Hepatic stellate cell (primary cell): Measurements from ENCODE around the gene TEX2.

Experiments used
- DNase-seq: peaks from one replicate; pipeline ENCODE4 v3.0.0; 2011; ENCODE audit warnings: low spot score

Gene TEX2

GRCh38 chr17:64110379-64111152 is 152.5 kb downstream of the TEX2 start:
- no peak for DNase-seq

DNA sequence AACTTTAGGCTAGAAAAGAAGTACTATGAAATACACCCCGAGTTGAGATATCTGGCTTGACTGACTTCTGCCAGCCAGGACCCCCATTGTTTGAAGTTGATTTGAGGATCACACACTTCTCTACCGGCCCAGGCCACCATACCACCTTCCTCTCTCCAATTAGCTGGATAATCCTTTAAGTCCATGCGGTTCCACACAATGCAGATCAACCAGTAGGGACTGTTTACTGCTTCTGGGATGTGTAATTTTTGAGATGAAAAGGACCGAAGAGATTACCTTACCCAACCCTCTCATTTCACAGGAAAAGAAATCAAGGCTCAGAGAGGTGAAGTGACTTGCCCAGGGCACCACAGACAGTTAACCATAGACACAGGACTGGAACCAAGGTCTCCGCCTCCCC is 153.7 kb downstream of the TEX2 start:
- DNase-seq, result no peak

DNA sequence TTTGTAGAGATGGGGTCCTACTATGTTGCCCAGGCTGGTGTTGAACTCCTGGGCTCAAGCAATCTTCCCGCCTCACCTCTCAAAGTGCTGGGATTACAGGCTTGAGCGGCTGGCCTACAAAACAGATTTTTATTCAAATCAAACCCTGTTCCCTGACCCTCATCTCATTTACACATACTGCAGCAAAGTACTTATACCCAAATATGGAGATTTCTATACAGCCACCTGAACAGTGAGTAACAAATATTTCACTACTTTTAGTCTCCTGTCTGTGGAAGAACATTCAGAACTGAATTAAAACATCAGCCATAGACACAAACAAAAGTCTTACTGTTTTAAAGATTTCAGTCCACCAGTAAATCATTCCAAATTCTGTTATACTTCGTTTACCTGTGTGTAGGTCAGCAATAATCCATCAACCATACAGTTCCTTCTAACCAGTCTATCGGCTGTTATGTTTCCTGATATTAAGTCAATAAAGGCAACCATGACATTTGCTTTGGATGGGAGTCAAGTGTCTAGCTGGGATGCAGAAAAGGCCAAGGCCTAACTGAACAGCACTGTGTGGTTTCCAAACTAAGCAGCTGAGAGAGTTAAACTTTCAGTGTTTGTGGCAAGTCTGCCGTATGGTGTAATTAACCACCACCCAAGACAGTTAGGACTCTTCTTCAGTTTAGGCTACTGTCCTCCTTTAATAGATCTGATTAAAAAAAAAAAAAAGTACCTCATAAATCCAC is 155.4 kb downstream of the TEX2 start:
- no peak for DNase-seq

DNA sequence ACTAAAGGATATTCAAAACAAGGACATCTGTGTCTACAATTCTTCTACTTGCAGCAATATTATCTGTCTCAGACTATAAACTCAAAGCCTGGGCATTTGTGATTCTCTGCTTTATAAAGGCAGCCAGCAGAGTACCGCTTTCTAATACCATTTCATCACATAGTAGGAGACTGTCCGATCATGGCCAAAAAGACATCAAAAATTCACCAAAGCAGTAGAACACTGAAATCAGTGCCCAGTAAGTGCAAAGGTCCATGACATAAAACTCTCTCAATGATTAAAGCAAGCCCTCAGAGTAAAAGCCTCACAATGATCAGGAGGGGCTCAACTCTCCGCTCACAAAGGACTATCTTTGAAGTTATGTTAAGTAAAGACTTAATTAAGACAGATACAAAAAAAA is 156.1 kb downstream of the TEX2 start:
- DNase-seq, result no peak

- DNase-seq, result no peak
Measured at GRCh38 chr17:64103391-64104364, 159.4 kb downstream of the TEX2 start.

- no peak for DNase-seq
Measured at GRCh38 chr17:64102627-64103390, 160.3 kb downstream of the TEX2 start.

- DNase-seq, result no peak
Measured at GRCh38 chr17:64099543-64099942, 163.5 kb downstream of the TEX2 start.
